Jurkat, Clone E6-1 (cell line): ENCODE data around the gene SEMG1. TPM values are rescaled to one million over a fixed set of nuclear protein-coding genes. Genes with fewer than 3 reads are reported as not detected.

Experiments
- DNase-seq: peaks from one replicate; pipeline ENCODE4 v3.0.0-alpha.2; 2011; ENCODE audit warnings: low read depth, low spot score
- H3K4me3 ChIP-seq: 2 replicates; pipeline ENCODE4 v1.5.1; 2011; ENCODE audit warnings: mild to moderate bottlenecking, low read length, control low read depth, moderate library complexity
- polyA plus RNA-seq: library from polyadenylated mRNA; unstranded; fragments of >200 nt; gene quantifications from one replicate; pipeline ENCODE4 v1.2.1, GENCODE V29; 2012; ENCODE audit warnings: missing spikeins; ENCODE audit not compliant: insufficient read length, insufficient read depth

The SEMG1 gene
- not detected for polyA plus RNA-seq

GRCh38 chr20:45206725-45207124 lies at the start of gene SEMG1:
SEMG1 (plus strand) TSS chr20:45207033; CDS start chr20:45207054, 21 bp downstream.
- peak; percentile 9 for DNase-seq
- H3K4me3 ChIP-seq = no peak within 1 kb of the TSS

GRCh38 chr20:45157962-45158361 lies 48.9 kb upstream of the SEMG1 start:
- H3K4me3 ChIP-seq = no peak overlapping the region
- no peak for DNase-seq

DNA sequence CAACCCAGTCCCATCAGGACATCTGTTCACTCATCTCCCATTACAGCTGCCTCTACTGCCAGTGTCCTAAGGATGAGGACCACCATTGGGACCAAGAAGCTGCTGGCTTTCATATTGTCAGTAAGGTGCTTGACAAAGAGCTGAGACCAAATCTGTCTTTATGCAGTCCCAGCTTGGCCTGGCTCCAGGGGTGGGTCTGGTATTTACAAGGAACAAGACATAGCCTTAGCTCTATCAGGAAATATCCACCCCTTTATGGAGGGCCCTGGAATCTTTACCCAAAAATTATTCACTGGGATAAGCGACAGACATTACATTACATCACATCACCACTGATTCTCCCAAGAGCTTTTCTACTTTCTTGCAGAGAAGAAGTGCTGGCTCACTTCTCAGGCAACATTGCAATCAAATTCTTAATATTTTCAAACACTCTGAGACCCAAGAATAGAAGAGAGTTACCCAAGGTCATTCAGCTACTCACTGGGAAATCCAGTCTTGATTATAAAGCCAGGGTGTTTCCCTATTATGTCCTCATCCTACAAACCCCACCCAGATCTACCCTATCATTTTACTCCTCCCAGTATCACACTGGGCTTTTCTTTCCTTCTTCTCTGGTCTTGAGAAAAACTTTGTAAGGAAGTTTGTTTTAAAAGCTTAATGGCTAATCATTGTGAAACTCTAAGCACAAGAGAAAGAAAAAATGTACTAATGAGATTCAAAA lies 43.6 kb upstream of the SEMG1 start:
- H3K4me3 ChIP-seq = no peak overlapping the region
- no peak for DNase-seq

DNA sequence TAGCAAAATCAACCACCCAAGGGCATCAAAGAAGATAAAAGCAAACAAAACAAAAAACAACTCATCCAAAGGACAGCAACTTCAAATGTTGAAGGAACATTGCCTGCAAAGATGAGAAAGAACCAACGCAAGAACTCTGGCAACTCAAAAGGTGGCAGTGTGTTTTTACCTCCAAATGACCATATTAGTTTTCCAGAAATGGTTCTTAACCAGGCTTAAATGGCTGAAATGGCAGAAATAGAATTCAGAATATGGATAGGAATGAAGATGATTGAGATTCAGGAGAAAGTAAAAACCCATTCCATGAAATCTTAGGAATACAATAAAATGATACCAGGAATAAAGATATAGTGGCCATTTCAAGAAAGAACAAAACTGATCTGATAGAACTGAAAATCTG lies 41.9 kb upstream of the SEMG1 start:
- no peak overlapping the region for H3K4me3 ChIP-seq
- no peak for DNase-seq

DNA sequence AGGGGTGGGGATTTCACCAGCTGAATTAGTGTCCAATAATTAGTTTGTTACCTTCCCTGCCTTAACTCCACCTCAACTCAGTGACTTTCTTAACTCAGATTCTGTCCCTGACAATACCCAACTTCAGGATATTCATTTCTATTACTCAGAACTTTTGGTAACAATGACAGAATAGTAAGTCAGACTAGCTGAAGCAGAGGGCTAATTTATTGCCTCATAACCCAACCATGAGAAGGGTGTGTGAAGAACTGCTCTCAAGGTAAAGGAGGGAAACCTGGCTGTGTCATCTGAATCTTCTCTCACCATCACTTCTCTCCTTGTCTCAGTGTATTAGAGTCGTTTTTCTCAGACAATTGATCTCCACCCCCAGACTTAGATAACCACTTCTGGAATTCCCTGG lies 33.3 kb upstream of the SEMG1 start:
- no peak overlapping the region for H3K4me3 ChIP-seq
- DNase-seq = no peak

DNA sequence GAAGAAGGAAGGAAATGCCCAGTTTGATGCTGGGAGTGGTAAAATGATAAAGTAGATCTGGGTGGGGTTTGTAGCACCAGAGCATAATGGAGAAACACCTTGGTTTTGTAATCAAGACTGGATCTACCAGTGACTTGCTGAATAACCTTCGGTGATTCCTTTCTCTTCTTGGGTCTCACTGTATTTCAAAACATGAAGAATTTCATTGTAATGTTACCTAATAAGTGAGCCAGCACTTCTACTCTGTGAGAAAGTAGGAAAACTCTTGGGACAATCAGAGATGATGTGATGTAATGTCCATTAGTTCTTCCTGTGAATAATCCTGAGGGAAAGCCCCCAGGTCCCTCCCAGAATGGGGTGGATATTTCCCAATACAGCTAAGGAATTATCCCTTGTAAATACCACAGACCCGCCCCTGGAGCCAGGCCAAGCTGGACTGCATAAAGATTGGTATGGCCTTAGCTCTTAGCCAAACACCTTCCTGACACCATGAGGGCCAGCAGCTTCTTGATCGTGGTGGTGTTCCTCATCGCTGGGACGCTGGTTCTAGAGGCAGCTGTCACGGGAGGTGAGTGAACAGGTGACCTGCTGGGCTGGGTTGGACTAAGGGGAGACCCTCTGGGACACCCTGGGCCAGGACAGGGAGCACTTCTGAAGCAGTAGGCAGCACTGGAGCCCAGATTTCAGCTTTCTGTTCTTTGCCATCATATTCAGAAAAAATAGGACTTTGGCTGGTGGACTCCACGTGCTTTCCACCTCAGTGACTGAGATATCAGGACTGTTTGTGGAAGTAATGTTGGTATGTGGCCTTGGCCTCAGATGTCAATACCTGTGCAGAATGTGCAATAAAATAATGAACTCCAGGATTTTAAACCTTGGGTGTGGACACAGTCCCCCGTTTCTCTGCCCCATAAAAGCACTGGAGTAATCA lies 32.1 kb upstream of the SEMG1 start, which contains the start of gene PI3:
PI3 (plus strand) TSS at position 469 of the 931 bp plus-strand sequence; CDS start at position 490, 21 bp downstream.
- DNase-seq = no peak

DNA sequence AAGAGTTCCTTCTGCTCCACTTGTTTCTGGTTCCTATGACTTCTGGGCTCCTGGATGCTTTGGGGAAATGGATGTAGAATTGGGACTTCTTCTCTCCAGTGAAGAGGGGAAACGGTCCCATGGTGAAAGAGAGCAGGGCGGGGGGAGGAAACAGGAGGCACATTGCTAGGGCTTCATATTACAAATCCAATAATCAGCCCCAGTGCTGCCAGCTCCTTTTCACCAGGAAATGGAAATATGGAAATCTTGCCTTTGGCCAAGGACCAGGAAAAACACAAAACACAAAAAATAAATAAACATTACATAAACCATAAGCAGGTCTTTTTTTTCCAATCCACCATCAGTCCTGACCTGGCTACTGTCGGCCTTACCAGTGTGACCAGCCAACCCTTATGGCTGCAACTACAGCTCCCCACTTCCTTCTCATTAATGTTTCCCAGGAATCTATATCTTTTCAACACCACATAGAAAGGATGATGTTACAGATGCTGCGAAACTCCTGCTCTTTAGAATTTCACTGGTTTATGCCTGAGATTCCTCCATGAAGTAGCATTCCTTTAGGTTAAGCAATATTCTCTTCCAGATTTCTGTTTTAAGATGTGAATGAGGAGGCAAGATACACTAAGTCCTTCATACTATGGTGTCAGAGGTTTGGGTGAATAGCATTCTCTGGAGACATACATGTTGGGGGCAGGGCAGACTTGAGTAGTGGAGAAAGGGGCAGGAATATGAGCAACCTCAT lies 30.1 kb upstream of the SEMG1 start:
- no peak overlapping the region for H3K4me3 ChIP-seq
- DNase-seq = no peak

More for the DNA sequence above, 32.1 kb upstream of the SEMG1 start, which contains the start of gene PI3:
- no peak within 1 kb of the TSS for H3K4me3 ChIP-seq

GRCh38 chr20:45179166-45179565 lies 27.7 kb upstream of the SEMG1 start:
- H3K4me3 ChIP-seq = no peak overlapping the region
- no peak for DNase-seq

DNA sequence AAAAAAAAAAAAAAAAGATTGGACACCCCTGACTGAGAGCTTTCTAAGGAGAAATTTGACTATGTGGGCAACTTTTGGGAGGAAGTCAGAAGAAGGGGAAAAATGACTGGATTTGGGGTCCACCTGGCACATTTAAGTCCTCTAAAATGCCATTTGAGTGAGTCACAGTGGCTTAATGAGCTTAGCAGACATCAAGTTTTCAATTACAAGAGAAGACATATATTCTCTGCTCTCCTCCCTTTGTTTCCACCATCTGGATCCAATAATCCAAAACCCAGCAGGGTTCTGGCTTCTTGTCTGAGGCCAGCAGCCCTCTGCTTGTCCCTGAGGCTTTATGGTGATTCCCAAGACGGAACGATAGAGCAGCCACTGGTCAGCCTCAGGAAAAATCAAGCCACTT lies 25.2 kb upstream of the SEMG1 start:
- DNase-seq = no peak
- no peak overlapping the region for H3K4me3 ChIP-seq

- no peak overlapping the region for H3K4me3 ChIP-seq
- DNase-seq = no peak
Observed at GRCh38 chr20:45183084-45183483, 23.7 kb upstream of the SEMG1 start.

DNA sequence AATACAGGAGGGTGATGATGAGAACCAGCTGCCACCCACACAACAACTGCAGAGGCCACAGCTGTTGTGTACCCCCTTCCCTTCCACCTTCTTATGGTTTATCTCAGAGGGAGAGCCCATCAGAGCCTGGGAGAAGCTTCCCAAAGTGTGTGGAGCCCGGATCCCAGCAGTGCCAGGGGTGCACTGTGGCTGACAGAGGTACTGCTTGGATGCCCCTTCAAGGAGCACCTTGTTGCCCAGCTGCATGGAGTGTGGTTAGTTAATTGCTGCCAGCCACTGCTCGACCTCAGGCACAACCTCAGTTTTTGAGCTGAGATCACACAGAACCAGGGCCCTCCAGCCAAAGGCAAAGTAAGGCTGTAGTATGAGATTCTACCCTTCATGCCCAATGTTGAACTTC lies 19.1 kb upstream of the SEMG1 start:
- no peak for DNase-seq
- H3K4me3 ChIP-seq = no peak overlapping the region

- no peak for DNase-seq
- H3K4me3 ChIP-seq = no peak overlapping the region
Observed at GRCh38 chr20:45189067-45189609, 17.7 kb upstream of the SEMG1 start.

GRCh38 chr20:45189861-45190260 lies 17.0 kb upstream of the SEMG1 start:
- H3K4me3 ChIP-seq = no peak overlapping the region
- DNase-seq = no peak

GRCh38 chr20:45191926-45192325 lies 14.9 kb upstream of the SEMG1 start:
- no peak overlapping the region for H3K4me3 ChIP-seq
- no peak for DNase-seq

DNA sequence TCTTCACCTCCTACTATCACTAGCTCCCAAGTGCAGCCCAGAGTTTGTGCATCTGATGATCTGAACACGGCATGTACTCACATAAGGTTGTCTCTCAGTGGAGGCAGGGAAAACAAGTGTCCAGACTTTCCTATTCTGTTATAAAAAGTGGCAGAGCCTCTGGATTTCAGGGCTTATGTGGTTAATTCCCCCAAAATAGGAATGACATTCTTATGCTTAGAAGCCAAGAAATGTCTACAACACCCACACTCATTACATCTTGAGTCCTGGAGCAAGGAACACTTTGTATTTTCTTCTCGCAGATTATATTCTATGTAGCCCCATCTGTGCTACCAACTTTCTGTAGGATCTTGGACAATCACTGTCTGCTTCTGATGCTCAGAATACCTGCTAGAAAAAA lies 13.5 kb upstream of the SEMG1 start:
- DNase-seq = no peak
- no peak overlapping the region for H3K4me3 ChIP-seq

DNA sequence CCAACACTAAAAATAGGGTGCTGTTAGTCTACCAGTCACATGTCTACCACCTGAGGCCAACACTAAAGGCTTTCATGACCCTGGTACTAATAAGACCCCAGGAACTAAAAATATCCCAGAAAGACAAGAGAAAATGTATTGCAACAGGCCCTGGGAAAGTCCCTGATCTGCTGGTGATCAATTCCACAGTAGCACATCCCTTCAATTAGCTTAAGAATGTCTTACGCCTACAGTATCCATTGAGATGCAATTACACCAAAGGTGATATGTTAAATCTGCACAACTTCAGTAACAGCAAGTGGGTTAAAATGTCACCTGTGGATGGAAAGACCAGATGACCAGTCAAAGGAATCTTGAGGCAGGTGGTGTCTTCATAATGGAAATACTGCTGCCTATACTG lies 3.1 kb downstream of the SEMG1 start:
- DNase-seq = no peak
- H3K4me3 ChIP-seq = no peak overlapping the region

DNA sequence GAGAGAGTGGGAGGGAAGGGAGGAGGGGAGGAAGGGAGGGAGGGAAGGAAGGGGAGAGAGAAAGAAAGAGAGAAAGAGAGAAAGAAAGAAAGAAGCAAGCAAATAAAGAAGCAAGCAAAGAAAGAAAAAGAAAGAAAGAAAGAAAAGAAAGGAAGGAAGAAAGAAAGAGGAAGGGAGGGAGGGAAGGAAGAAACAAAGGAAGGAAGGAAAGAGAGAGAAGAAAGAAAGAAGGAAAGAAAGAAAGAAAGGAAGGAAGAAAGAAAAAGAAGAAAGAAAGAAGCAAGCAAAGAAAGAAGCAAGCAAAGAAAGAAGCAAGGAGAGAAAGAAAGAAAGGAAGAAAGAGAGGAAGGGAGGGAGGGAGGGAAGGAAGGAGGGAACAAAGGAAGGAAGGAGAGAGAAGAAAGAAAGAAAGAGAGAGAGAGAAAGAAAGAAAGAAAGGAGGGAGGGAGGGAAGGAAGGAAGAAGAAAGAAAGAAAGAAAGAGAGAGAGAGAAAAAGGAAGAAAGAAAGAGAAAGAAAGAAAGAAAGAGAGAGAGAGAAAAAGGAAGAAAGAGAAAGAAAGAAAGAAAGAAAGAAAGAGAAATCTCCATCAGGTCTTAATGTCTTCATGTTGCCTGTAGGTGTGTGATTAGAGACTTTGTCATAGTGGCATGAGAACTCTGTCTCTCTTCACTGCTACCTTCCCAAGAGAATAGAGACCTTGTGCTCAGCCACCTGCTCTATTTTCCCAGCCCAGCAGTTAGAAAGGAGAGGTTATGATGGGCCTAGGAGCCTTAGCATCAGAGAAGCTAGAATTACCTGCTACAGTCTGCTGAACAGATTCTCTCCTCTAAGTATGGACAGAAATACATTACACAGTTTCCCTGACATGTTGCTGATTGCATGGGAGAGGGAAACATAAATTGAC lies 5.0 kb downstream of the SEMG1 start:
- no peak for DNase-seq
- no peak overlapping the region for H3K4me3 ChIP-seq

GRCh38 chr20:45212836-45213235 lies 6.0 kb downstream of the SEMG1 start:
- no peak overlapping the region for H3K4me3 ChIP-seq
- DNase-seq = no peak
